C1 segment of cervical spinal cord (tissue), 14 donors: ENCODE measurements around the gene CLIC1.
A peak's percentile ranks its signal among the peaks of the same experiment; 100 is the strongest.

Source experiments
- DNase-seq, 14 donors: peaks; one replicate each; lab custom pipeline; 2025; lab: John Stamatoyannopoulos, UW

Gene CLIC1

DNA sequence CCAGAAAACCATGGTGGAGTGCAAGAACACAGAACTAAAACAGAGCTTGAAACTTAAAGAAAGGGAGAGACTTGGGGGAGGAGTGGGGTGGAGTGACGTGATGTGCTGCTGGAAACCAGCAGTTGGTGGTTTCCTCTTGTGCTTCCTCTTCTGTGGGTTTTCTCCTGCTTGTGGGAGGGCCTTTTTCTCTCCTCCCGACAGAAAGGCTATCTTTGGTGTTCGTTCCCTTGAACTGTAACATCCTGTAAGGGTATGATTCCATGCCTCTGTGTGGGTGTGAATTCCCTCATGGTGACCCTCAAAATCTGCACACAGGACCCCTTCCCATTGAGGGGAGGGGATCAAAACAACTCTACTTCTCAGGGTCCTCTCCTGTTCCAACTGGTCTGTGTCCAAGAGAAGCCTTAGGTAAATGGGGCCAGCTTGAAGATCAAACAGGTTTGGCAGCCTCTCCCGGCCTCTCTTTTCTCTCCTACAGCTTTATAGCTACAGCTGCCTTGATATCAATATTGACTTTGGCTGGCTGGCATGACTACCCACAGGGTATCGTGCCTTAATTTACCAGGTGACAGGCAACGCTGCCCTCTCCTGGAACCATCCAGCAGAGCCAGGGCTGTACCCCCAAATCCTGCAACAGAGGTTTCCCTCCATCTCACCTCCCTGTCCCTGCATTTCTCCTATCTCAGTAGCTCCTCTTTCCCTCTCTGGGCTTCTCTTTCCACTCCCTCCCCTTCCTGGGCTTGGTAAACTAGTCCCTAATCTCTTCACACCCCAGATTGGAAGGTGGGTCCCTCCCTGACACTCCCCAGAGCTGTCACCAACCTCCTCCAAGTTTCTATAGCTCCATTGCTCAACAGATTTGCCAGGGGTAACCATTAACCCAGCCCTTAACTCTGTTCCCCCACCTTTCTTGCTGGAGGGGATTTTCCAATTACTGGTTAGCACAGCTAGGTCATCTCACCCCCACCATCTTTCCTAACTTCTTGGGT, 2.0 kb upstream of the CLIC1 start:
- peak in 5 of 14 donors; percentile 23 to 47 (median 33) for DNase-seq

DNA sequence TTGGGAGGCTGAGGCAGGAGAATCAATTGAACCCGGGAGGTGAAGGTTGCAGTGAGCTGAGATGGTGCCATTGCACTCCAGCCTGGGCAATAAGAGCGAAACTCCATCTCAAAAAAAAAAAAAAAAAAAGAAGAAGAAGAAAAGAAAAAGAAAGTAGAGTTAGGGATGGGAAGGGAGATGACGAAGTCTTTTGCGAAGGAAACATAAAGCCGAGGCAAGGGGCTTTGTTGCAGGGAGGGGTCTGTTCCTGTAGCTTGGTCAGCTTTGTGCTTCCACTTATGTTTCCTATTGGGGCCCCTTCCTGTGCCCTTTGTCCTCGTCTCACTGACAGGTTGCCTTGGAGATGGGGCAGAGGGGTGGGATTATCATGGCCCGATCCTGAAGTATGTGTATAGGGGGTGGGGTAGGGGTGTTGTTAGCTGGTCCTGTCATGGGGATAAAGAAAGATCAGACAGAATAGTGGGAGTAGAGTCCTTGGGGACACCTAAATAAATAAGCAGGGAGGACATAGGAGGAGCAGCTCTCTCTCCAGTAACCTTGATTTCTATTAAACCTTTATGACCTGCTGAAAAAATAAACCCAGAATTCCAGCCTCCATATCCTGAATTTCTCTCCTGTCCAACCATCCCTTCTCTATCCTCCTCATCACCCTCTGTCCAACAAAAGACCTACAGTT, 1.1 kb upstream of the CLIC1 start:
- no peak for DNase-seq

DNA sequence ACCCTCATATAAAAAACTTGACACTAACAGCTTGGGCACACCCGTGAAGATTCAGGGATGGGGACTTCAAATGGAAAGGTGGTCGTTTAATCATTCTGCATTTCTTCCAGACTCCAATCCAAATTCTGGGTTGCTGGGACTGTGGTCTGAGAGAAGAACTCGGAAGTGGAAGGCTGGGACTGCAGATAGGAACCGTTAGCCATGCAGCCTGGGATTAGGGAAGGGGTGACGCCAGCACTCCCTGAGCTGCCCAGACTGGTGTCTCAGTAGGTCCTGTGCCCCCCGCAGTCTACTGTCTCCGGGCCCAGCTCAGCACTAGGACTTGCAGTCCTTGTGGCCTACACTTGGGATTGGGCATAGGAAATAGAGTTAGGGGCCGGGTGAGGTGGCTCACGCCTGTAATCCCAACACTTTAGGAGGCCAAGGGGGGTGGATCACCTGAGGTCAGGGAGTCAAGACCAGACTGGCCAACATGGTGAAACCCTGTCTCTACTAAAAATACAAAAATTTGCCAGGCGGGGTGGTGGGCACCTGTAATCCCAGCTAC, 511 bp upstream of the CLIC1 start:
- no peak for DNase-seq

DNA sequence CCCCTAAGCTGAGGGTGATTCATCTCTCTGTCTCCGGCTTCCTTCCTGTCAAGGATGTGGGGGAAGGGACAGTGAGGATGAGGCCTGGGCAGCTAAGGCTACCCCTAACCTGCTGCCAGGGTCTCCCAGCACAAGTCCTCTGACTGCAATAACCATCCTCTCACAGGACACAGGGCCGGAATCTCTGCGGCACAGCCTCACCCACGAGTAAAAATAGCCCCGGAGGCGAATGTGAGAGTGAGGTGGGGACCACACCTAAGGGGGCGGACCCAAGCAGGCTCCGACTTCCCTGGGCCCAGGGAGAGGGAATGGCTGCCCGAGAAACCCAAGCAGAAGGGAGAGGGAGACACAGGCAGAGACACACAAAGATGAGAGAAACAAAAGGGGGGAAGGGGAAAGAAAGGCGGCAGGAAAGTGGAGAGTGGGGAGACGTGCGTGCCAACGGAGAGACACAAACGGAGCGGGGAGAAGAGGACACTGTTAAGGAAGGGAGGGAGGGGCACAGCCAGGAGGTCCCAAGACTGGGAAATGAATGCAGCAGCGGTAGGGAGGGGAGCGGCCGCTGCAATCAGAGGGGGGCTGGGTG, 1.4 kb downstream of the CLIC1 start:
- DNase-seq = peak in 3 of 14 donors; percentile 21 to 49 (median 29)

DNA sequence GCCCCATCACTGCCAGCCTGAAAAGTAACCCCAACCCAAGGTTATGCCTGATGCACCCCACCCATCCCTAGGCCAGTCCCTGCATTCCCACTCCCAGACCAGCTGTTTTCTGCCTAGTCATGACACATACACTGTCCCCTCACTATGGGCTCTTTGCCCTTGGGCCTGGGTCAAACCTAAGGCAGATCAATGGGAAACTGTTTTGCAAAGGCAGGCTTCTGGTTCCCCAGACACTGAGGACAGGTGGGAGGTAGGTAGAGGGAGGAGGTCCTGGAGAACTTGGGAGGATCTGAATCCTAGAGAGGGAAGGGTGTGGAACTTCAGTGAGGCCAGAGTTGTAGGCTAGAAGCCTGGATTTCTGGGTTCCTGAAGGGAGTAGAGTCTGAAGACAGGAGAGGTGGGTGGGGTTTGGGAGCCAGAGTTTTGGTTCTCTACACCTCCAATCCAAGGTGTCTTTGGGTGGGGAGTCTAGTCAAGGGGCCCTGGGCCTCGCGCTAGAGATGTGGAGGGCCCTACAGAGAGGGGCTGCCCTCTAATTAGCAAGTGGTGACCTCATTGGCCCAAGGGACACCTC, 2.0 kb downstream of the CLIC1 start:
- DNase-seq = no peak

DNA sequence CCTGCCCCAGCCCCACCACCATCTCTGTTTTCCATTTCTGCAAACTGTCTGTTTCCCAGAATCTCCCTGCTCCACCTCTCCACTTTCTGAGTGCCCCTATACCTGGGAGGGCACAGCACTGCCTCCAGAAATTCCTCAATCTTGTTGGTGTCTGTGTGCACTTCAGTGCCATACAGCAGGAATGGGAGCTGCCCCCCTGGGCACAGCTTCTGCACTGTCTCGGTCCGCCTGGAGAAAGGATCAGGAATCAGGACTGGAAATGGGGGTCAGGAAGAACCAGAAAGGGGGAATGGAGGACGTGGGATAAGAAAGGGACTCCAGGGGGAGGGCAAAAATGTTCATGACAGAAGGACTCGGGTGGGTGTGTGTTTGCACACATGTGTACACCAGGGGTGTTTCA, 2.6 kb downstream of the CLIC1 start:
- DNase-seq = no peak

DNA sequence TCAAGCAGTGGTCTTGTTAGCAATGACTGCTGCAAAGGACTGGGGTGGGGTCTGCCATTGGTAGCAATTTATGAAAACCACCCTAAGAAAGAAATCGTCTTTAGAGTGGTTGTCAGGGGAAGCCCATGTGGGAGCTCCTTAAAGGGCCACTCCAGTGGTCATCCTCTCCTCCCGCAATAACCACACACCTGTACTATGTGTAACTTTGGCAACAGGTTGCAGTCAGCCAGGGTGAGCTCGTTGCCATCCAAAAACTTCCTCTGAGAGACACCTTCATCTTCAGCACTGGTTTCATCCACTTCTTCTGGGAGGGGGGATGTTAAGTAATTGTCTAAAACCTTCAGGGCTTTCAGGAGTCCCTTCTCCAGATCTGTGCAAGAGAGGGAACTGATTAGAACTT, 4.3 kb downstream of the CLIC1 start:
- DNase-seq = no peak

DNA sequence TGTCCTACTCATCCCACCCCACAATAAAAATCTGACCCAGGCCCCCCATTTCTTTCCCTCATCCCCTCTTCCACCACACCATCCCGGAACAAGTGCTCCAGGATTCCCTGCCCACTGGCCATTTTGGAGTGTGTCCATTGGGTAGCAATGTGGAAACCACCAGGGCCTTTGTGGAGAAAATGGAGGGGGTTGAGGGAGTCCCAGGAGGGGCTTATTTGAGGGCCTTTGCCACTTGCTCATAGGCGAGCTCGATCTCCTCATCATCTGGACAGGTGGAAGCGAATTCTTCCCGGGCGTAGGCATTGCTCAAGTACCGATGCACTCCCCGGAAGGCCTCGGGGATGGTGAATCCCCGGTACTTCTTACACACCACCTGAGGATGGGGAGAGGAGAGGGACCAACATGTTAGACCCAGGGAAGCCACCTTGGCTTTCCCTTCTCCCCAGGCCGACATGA, 5.7 kb downstream of the CLIC1 start:
- no peak for DNase-seq

DNA sequence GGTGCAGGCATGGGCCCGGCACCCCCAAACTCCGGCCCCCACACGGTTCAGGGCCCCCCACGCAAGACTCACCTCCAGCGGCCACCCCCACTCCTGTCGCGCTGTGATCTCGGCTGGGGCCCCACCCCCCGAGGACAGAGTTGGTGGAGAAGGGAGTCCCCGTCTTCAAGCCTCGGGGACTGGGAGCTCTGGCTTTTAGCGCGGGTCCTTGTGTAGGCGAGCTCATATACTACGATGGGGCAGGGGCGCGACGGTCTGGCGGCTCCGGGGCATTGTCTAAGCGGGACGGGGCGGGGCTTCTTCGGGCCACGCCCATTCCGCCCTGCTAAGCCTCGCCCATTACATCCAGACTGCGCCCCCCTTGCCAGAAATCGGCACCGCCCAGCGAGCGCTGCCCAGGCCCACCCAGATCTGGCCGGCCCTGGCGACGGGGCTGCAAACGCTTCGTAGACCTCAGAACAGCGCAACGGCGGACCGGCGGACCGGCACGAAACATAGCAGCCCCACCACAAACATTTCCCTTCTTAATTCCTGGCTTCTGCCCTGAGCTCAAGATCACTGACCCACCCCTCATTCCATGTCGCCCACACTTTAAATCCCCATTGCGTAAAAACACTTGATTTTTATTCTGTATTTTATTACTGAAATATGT, 6.2 kb downstream of the CLIC1 start:
- DNase-seq = peak in 12 of 14 donors; percentile 25 to 82 (median 74)

DNA sequence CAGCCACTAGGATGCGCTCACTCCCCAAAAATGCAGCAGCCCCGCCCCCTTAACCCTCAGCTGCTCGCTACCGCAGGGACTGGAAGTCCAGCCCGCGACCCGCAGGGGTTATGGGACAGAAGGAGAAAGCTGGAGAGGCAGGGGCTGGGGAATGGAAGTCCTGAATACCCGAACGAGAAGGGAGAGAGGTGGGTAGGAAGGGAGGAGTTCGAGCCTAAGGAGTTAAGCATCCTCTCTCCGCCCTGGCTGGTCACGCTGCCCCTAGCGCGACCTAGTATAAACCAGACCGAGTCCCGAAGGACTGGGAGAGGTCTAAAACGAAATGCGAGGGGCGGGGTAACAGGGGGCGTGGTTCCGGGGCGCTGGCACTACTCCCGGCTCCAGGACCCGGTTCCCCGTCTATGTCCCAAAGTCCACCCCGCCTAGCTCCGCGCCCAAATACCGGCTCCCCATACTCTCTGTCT, 6.8 kb downstream of the CLIC1 start:
- peak; percentile 50 to 93 (median 83) for DNase-seq

DNA sequence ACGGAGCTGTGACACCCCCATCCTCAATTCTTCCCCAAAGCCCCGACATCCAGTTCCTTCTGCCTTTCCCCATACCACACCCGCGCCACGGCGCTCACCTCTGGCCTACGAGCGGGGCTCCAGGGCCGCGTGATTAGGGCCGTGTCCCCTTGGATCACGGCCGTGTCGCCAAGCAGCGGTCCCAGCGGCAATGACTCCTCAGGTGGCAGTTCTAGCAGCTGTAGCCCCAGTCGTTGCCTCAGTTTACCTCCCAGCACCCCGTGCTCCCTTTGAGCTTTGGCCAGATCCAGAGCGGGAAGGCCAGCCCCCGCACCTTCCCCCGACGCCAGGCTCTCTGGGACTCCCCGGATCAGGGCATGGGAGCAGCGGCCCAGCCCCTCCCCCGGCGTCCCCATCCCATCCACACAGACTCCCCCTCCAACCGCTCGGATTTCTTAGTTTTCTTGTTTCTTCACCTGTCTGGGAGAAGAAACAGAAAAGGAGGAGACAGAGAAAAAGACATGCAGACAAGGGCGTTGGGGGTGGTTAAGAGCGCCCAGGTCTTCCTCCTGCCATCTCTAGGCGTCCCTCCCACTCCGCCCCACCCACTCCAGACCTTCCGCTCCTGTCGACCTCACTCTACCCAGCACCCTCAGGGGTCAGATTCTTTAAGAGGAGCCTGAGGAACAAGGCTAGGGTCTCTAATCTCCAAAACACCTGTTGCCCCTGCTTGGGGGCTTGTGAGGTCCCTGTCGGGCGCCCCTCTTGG, 7.4 kb downstream of the CLIC1 start, which contains the start of gene DDAH2:
Gene DDAH2, minus strand, starts transcription at position 533 of the 748 bp plus-strand sequence. Its CDS starts 138 bp downstream, at position 395.
- peak in 3 of 14 donors; percentile 10 to 71 (median 46) for DNase-seq

DNA sequence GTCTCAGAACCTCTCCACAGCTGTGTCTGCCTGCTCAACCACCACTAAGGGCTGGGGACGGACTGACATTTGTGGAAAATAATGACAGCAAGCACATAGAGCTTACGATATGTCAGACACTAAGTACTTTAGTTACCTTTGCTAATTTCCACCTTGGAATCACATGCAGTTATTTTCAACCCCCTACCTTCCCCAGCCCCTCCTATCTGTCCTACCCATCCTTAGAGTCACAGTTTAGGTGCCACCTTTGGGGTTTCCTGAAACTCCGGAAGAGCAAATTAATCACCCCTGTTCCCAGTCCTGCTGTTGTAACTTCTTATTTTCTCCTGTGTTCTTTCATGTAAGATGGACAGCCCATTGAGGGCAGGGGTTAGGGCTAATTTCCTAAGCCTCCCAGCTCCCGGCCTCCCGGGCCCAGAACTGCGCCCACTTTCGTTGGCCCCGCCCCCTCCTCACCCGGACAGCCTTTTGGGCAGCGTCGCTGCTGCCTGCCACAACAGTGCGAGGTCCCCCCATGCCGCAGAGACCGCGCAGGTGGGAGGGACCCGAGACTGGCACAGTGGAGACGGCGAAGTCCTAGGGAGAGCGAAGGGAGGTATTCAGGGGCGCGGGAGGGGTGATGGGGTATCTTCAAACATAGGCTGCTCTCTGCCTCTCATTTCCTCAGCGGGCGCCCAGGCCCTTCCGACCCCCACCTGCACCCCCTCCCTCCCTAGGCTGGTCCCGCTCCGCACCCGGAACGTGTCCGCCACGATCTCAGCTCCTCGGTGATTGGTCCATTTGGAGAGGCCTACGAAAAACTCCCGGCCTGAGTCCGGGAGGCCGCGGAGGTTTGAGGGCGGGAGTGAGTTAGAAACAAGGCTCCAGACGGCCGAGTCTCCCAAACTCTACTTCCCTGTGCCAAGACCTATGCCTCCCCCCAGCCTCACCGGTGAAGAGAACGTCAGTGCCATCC, 8.3 kb downstream of the CLIC1 start:
- no peak for DNase-seq

DNA sequence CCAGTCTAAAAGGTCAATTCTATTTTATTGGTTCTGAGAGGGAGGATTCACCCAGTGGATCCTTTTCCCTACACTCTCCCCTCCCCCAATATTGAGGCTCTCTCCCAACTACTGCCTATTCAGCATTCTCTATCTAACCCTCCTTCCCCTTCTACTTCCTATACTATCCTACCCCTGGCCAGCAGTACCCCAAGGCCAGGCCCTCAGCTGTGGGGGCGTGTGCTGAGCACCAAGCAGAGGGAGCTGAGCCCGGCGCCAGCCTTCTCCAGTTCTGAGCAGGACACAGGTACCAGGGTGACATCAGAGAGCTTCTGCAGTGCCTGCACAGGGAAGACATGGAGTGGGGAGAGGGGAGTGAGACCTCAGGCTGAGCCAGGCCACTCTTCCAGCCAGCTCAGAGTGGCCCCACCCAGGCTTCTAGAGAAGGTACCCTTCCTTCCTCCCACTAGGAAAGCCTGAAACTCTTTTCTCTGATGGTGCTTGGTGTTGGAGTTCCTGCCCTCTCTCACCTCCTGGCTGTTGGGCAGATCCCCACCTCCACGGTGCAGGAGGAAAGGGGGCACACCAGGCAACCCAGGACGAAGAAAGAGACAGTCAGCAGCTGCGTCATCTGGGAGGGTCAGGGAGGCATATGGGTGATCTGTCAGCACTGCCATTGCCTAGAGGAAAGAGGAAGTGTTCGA, 9.2 kb downstream of the CLIC1 start:
- peak in 5 of 14 donors; percentile 15 to 49 (median 24) for DNase-seq

DNA sequence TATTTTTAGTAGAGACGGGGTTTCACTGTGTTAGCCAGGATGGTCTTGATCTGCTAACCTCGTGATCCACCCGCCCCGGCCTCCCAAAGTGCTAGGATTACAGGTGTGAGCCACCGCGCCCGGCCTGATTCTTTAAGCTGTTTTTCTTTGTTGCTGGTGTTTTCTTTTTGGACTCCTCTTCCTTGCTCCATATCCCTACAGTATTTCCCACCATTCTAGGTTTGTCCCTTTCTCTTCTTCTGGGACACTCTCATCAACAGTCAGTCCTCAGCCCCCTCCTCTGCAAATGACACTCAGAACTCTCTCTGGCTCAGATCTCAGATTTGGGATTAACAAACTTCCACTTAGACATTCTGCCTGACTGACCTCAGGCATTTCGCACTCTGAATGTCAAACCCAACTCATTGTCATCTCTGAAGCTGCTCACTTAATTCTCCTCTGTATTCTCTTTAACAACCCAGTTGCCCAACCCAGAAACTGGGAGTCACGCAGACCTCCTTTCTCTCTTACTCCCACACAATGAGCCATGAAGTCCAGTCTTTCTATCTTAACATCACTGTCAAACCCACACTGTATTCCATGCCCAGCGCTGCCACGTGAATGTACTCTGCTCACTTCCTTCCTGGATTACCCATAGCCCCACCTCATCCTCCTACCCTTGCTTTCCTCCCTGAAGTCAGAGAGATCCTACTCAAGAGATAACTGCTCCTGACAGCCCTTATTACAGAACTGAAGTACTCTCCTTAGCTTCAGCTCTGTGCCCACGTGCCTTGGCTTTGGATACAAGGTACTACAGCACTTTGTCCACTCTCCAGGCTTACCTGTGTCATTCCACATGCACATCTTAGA, 10.6 kb downstream of the CLIC1 start:
- peak in 1 of 14 donors; percentile 15 for DNase-seq

DNA sequence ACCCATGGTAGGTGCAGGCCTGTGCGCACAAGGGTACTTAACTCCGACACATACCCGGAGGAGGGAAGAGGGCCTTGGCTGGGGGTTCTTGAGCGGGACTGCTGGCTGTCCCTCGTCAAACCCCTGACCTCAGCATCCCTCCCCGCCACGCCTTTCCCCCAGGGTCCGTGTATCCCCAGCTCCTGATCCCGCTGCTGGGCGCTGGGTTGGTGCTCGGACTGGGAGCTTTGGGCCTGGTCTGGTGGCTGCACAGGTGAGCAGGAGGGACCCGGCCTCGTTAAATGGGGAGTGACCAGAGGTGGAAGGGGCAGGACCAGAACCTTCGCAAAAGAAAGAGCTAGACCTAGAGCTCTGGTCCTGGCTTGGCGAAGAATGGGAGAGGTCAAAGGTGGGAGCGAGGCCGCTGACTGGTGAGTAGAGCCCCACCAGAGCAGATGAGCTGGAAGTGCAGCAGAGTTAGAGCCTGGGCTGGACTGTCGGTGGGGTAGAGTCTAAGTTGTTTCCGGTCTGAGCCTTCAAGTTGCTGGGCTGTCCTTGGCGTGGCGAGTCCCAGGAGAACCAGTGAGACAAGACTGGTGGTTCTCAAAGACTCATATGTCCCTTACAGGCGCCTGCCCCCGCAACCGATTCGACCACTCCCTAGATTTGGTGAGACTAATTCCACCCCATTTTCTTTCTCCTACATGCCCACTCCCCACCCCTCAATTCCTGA, 12.2 kb downstream of the CLIC1 start:
- no peak for DNase-seq

DNA sequence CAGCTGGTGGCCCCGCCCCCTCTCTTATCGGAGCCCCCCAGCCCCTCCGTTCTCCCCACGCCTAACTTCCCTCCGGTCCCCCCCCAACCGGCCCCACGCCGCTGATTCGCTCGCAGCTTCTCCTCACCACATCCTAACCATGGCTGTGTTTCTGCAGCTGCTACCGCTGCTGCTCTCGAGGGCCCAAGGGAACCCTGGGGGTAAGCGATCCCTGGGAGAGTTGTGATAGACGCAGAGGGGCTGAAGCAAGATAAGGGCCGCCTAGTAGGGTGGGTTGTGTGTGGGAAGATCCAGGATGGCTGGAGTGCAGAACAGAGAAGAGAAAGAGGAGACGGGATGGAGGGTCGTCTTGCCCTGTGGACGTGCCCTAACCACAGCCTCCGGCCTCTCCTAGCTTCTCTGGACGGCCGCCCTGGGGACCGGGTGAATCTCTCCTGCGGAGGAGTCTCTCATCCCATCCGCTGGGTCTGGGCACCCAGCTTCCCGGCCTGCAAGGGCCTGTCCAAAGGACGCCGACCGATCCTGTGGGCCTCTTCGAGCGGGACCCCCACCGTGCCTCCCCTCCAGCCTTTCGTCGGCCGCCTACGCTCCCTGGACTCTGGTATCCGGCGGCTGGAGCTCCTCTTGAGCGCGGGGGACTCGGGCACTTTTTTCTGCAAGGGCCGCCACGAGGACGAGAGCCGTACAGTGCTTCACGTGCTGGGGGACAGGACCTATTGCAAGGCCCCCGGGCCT, 12.9 kb downstream of the CLIC1 start, which contains the start of gene MPIG6B:
Gene MPIG6B, plus strand, starts transcription at position 129 of the 735 bp plus-strand sequence. Its CDS starts 11 bp downstream, at position 140.
- no peak for DNase-seq
